ENCODE measurements around the gene ZNF740. TPM values are rescaled to one million over a fixed set of nuclear protein-coding genes. Genes with fewer than 3 reads are reported as not detected.
A peak's percentile ranks its signal among the peaks of the same experiment; 100 is the strongest.

Gene ZNF740
- total RNA-seq, 4 donors from 2014 or later = 6.9 to 21.2 (median 9.8) TPM

DNA sequence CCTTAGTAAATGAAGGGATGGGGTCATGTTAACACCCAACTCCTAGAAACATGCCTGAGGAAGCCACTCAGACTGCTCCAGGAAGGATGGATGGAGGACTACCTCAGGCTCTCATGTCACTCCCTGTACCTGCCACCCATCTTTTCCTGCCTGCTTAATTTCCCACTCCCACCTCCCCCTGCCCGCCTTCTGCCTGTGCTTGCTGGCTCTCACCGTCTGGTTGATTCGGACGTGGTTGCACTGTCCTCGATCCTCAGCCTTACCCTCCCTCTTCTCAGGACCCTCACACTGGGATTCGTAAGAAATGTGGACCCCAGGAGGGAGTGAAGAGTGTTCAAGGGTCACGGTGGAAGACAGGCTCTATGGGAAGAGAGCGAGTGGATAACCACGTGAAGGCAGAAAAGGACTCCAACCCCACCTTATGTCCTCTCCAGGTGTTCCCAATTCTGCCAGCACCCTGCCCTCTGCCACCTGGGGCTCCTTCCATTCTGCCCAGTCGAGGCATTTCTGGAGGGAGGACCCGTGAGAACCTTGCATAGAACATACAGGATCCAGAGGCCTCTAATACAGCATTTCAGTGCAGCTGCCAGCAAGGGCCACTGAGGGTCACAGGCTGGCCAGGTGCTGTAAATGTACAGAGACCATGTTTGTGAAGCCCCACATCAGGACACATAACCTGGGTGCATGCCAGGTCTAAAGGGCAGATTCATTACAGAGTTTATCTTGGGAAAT, 13.6 kb downstream of the ZNF740 start:
- Histone ChIP-seq H3K27me3 (no peaks in the 10 kb centered on the region), H3K27ac (no peak overlapping the region), H3K4me3 (no peak overlapping the region), H3K9me3 (no peaks in the 10 kb centered on the region), H3K36me3 (peaks cover 0 to 53% (median 0%) of the 10 kb centered on the region in 3 donors), H3K4me1 (peaks cover 7 to 36% (median 11%) of the 10 kb centered on the region in 3 donors)
- 79 to 80% methylated on average over 10 to 11 of the region's 11 CpGs for WGBS, 2 donors
- intact Hi-C loops (cut with DNase I) = no loop called here
- TF ChIP-seq, protein P1, sequence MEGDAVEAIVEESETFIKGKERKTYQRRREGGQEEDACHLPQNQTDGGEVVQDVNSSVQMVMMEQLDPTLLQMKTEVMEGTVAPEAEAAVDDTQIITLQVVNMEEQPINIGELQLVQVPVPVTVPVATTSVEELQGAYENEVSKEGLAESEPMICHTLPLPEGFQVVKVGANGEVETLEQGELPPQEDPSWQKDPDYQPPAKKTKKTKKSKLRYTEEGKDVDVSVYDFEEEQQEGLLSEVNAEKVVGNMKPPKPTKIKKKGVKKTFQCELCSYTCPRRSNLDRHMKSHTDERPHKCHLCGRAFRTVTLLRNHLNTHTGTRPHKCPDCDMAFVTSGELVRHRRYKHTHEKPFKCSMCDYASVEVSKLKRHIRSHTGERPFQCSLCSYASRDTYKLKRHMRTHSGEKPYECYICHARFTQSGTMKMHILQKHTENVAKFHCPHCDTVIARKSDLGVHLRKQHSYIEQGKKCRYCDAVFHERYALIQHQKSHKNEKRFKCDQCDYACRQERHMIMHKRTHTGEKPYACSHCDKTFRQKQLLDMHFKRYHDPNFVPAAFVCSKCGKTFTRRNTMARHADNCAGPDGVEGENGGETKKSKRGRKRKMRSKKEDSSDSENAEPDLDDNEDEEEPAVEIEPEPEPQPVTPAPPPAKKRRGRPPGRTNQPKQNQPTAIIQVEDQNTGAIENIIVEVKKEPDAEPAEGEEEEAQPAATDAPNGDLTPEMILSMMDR (IDR thresholded peaks at IDR 0.05) = no peak
- TF ChIP-seq POLR2A (IDR thresholded peaks at IDR 0.05) = no peak
- DNase-seq = no peak

DNA sequence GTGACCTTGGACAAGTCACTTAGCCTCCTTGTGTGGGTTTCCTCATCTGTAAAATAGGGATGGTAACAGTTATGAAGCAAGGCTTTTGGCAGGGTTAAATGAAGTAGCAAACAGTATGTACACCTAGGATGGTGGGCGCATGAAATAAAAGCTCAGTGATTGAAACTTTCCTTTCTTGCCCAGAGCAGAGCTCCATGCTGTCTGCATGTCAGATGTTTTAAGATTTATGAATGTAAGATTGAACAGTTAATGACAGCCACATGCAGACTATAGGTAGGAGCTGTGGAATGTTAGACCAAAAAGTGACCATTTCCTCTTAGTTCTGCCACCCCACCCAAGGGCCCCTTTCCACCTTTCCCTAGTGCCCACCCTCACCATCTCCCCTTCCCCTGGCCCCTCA, 14.5 kb downstream of the ZNF740 start:
- WGBS, 2 donors = 95 to 100% methylated on average over 1 of the region's 1 CpG
- TF ChIP-seq POLR2A (IDR thresholded peaks at IDR 0.05) = no peak
- peaks cover 4 to 32% (median 8%) of the 10 kb centered on the region in 3 donors for H3K4me1 ChIP-seq
- H3K27ac ChIP-seq = no peak overlapping the region
- intact Hi-C loops (cut with DNase I) = loop anchor here (5.0 kb wide), 1 partner anchor 33 kb away; no protein-coding TSS in a partner anchor
- H3K36me3 ChIP-seq = peaks cover 0 to 45% (median 0%) of the 10 kb centered on the region in 3 donors
- no peaks in the 10 kb centered on the region for H3K27me3 ChIP-seq
- DNase-seq = no peak
- H3K9me3 ChIP-seq = no peaks in the 10 kb centered on the region
- no peak overlapping the region for H3K4me3 ChIP-seq

DNA sequence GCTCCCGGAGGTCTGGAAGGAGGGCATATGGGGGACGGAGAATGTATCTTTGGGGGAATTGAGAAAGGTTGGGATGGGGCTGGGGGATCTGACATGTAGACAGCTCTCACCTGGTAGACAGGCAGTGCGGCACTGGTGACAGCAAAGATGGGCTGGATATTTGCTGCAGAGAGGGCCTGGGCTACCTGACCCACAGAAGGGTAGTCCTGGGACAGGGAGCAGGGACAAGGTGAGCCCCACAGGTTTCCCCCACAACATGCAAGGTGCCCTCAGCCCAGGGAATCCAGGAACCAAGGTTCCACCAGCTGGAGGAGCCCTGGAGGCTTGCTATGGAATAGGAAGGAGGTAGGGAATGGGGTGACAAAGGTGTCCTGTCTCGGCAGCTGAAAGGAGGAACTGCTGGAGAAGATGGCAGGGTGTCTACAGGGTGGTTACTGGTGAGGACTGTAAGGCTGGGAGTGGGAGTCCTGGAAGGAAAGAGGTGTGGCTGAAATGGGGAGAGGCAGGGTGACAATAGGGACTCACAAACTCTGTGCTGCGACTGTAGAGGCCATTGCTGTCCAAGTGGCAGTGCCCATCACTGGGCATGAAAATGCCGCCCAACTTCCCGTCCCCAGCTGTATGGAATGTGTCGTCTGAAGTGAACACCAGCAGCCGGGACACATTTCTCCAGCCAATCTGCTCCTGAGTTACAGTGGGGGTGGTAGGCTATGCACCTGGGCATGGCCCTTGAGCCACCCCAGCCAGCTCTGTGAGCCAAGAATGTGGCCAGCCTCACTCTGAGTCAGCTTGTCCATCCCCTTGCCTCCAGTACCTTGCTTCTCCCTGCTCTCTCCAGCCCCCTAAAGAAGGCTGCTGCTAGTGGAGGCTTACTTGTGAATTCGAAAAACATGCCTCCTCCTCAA, 15.2 kb downstream of the ZNF740 start:
- Histone ChIP-seq H3K4me3 (no peak overlapping the region), H3K4me1 (peaks cover 4 to 34% (median 11%) of the 10 kb centered on the region in 3 donors), H3K9me3 (no peaks in the 10 kb centered on the region), H3K27ac (no peak overlapping the region), H3K36me3 (peaks cover 0 to 39% (median 0%) of the 10 kb centered on the region in 3 donors), H3K27me3 (no peaks in the 10 kb centered on the region)
- intact Hi-C loops (cut with DNase I) = loop anchor here (5.0 kb wide), 1 partner anchor 33 kb away; no protein-coding TSS in a partner anchor
- WGBS, 2 donors = 87 to 89% methylated on average over 6 to 7 of the region's 10 CpGs
- no peak for TF ChIP-seq POLR2A (IDR thresholded peaks at IDR 0.05)
- TF ChIP-seq, protein P1 (IDR thresholded peaks at IDR 0.05) = no peak
- no peak for DNase-seq

DNA sequence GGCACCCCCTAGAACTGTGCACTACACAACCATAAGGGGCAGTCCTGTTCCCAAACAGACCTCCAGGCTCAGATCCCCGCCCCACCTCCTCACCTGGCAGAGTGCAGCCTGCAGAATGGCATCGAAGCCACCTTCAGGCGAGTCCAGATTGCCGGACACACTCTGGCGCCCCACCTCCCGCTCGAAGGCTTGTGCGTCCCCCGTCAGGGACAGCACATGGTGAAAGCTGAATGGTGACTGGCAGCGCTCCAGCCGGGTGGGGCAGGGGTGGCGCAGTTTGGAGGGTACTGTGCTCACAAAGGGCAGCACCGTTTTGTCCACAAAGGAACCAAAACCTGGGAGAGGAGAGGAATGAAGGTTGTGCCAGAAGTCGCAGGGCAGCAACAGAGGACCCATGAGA, 16.0 kb downstream of the ZNF740 start:
- no peaks in the 10 kb centered on the region for H3K27me3 ChIP-seq
- H3K9me3 ChIP-seq = no peaks in the 10 kb centered on the region
- peaks cover 0 to 32% (median 0%) of the 10 kb centered on the region in 3 donors for H3K36me3 ChIP-seq
- TF ChIP-seq, protein P1 (IDR thresholded peaks at IDR 0.05) = no peak
- TF ChIP-seq POLR2A (IDR thresholded peaks at IDR 0.05) = no peak
- DNase-seq = no peak
- intact Hi-C loops (cut with DNase I) = loop anchor here (5.0 kb wide), 1 partner anchor 34 kb away; no protein-coding TSS in a partner anchor
- peaks cover 4 to 41% (median 11%) of the 10 kb centered on the region in 3 donors for H3K4me1 ChIP-seq
- WGBS, 2 donors = 42 to 82% methylated on average over 2 to 3 of the region's 14 CpGs
- no peak overlapping the region for H3K27ac ChIP-seq
- no peak overlapping the region for H3K4me3 ChIP-seq

DNA sequence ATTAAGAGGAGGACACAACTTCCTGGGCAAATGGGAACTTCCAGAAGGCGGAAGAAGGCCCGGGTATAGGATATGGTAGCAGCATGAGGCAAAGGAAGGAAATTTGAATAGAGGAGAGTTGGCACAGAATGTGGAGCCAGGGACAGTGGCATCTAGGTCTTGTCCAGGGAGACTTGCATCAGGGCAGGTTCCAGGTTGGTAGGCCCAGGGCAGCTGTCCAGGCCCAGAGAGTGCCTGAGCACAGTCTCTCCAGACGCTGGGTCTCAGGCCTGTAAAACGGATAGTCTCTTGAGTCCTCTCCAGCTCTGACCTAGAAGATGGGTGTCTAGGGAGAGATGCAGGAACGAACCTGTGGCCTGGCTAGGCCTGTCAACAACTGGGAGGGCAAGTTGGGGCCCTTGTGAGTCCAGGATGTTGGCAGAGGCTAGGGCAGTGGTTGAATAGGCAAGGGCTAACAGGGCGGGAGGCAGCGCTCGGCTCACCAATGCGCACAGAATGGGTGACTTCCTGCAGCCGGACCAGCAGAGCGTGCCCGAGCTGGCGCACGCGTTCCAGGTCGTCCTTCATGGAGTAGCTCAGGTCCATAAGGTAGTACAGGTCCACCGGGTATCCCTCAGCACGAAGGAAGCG, 16.6 kb downstream of the ZNF740 start:
- WGBS, 2 donors = 68 to 76% methylated on average over 7 of the region's 19 CpGs
- intact Hi-C loops (cut with DNase I) = loop anchor here (5.0 kb wide), 1 partner anchor 35 kb away; no protein-coding TSS in a partner anchor
- peak overlapping the region in 3 of 4 donors; percentile 25 to 49 (median 36) for H3K4me3 ChIP-seq

More for the DNA sequence above, 16.6 kb downstream of the ZNF740 start:
- Histone ChIP-seq H3K27ac (no peak overlapping the region), H3K9me3 (no peaks in the 10 kb centered on the region), H3K36me3 (peaks cover 0 to 25% (median 0%) of the 10 kb centered on the region in 3 donors), H3K27me3 (no peaks in the 10 kb centered on the region), H3K4me1 (peaks cover 4 to 44% (median 11%) of the 10 kb centered on the region in 3 donors)
- no peak for DNase-seq
- TF ChIP-seq, protein P1 (IDR thresholded peaks at IDR 0.05) = no peak
- no peak for TF ChIP-seq POLR2A (IDR thresholded peaks at IDR 0.05)

All from esophagus squamous epithelium (tissue), 5 donors.